RWPE2 (cell line): Measurements from ENCODE around the gene CBFA2T3.

Source experiments
- ATAC-seq: fragments of 200-7000 bp; cut with Tn5 transposase; 3 replicates; pipeline ENCODE4 v1.9.1; 2021; ENCODE audit warnings: low read depth
- DNase-seq: peaks from one replicate; pipeline ENCODE4 v3.0.0-alpha.2; 2020; ENCODE audit warnings: low spot score
- H3K27ac ChIP-seq: fragments of 450-650 bp; 2 replicates; pipeline ENCODE4 v1.5.1; 2017; ENCODE audit warnings: mild to moderate bottlenecking; ENCODE audit not compliant: poor library complexity, severe bottlenecking
- H3K27me3 ChIP-seq: fragments of 250-450 bp; sonication (Bioruptor Pico); 2 replicates; pipeline ENCODE4 v1.5.1; 2021; ENCODE audit warnings: mild to moderate bottlenecking, moderate library complexity; ENCODE audit not compliant: insufficient read depth, poor library complexity, severe bottlenecking
- H3K36me3 ChIP-seq: fragments of 250-450 bp; sonication (Bioruptor Pico); 2 replicates; pipeline ENCODE4 v1.5.1; 2020; ENCODE audit warnings: low read depth, mild to moderate bottlenecking, moderate library complexity
- H3K4me1 ChIP-seq: fragments of 250-450 bp; sonication (Bioruptor Pico); 2 replicates; pipeline ENCODE4 v1.5.1; 2021; ENCODE audit warnings: mild to moderate bottlenecking, moderate library complexity; ENCODE audit not compliant: insufficient read depth, poor library complexity, severe bottlenecking
- H3K4me3 ChIP-seq: fragments of 250-450 bp; sonication (Bioruptor Pico); 2 replicates; pipeline ENCODE4 v1.5.1; 2021; ENCODE audit warnings: mild to moderate bottlenecking, moderate library complexity; ENCODE audit not compliant: severe bottlenecking
- H3K9me3 ChIP-seq: fragments of 250-450 bp; sonication (Bioruptor Pico); 2 replicates; pipeline ENCODE4 v1.5.1; 2021; ENCODE audit warnings: mild to moderate bottlenecking, moderate library complexity; ENCODE audit not compliant: severe bottlenecking
- TF ChIP-seq, protein P1 (sequence below): fragments of 450-650 bp; IDR thresholded peaks from one replicate; pipeline ENCODE4 v1.5.1; 2017; ENCODE audit warnings: mild to moderate bottlenecking, moderate library complexity; ENCODE audit not compliant: poor library complexity, severe bottlenecking

CBFA2T3 gene

GRCh38 chr16:88913001-88913612 lies 63.9 kb downstream of the CBFA2T3 start:
- Histone ChIP-seq H3K27me3 (no peaks in the 10 kb centered on the region), H3K36me3 (no peaks in the 10 kb centered on the region), H3K4me3 (no peak overlapping the region), H3K27ac (no peak overlapping the region), H3K9me3 (no peaks in the 10 kb centered on the region), H3K4me1 (no peaks in the 10 kb centered on the region)
- TF ChIP-seq, protein P1, sequence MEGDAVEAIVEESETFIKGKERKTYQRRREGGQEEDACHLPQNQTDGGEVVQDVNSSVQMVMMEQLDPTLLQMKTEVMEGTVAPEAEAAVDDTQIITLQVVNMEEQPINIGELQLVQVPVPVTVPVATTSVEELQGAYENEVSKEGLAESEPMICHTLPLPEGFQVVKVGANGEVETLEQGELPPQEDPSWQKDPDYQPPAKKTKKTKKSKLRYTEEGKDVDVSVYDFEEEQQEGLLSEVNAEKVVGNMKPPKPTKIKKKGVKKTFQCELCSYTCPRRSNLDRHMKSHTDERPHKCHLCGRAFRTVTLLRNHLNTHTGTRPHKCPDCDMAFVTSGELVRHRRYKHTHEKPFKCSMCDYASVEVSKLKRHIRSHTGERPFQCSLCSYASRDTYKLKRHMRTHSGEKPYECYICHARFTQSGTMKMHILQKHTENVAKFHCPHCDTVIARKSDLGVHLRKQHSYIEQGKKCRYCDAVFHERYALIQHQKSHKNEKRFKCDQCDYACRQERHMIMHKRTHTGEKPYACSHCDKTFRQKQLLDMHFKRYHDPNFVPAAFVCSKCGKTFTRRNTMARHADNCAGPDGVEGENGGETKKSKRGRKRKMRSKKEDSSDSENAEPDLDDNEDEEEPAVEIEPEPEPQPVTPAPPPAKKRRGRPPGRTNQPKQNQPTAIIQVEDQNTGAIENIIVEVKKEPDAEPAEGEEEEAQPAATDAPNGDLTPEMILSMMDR: no peak
- ATAC-seq (no peak), DNase-seq (no peak)

DNA sequence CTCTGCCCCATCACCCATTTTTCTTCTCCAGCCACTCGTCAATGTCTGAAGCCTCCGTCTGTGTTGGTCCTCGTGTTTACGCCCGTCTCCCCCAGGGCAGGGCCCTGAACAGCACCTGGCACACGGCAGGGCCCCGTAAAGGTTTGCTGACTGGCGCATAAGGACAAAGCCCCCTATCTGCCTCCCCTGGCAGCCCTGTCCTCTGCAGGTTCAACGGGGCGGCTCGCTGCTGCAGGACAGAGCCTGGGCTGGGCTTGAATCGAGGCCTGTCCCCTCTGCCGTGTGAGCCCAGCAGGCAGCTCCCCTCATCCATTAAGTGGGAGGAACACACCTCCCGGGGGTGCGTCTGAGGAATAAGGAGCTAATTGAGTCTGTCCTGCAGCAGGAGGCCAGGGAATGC lies 64.5 kb downstream of the CBFA2T3 start:
- ATAC-seq (no peak), DNase-seq (no peak)
- Histone ChIP-seq H3K9me3 (no peaks in the 10 kb centered on the region), H3K4me1 (peaks cover 5% of the 10 kb centered on the region), H3K27me3 (no peaks in the 10 kb centered on the region), H3K27ac (no peak overlapping the region), H3K36me3 (no peaks in the 10 kb centered on the region), H3K4me3 (no peak overlapping the region)
- TF ChIP-seq, protein P1: no peak

DNA sequence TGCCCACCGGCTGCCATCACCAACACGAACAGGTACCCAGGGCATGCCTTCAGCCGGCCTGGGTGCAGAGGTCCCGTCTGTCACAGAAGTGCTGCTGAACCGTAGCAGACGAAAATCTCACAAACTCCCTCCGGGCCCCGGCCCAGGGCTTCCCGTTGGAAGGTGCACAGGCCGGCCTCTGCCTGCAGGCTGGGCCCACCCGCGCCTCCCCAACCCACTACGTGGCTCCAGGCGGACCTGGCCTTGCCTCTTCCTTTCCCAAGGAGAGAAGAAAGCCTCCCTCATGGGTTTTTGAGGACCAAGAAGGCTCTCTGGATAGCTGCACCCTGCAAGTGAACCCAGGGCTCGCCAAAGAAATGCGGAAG lies 65.1 kb downstream of the CBFA2T3 start:
- ATAC-seq: no peak
- H3K4me3 ChIP-seq: no peak overlapping the region
- H3K27me3 ChIP-seq: no peaks in the 10 kb centered on the region
- H3K4me1 ChIP-seq: peaks cover 7% of the 10 kb centered on the region
- no peaks in the 10 kb centered on the region for H3K9me3 ChIP-seq
- DNase-seq: no peak
- no peaks in the 10 kb centered on the region for H3K36me3 ChIP-seq
- no peak overlapping the region for H3K27ac ChIP-seq
- TF ChIP-seq, protein P1: no peak

DNA sequence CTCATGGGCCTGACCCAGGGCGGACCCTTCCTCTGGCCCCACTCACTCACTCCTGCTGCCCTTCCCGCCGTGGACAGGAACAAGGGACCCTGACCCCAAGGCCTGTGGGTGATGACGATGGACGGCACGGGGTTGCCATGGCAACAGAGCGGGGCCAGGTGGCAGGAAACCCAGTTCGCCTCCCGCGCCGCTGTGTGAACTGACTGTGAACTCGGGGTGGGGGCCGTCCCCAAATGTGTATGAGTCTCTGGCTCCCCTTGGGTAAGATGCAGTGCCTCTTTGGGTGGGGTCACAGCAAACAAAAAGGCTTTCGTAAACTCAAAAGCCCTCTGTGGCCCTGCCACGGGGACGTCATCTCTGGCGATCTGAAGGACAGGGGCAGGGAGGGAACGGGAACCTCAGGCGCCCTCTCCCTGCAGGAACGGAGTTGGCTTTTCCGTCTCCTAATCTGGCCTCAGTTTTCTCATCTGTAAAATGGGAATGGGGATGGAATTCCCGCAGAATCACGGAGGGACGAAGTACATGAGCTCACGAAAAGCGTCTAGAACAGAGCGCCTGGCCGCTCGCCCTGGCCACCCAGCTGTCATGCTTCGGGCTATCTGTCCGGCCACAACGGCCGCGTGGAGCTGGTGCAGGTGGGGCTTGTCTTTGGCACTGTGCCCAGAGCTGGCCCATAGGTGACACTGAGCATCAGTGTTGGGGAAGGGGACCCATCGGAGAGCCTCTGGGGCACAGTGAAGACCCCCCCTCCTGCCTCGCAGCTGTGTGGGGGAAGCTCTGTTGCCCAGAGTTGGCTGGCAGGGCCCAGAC lies 65.7 kb downstream of the CBFA2T3 start:
- no peak for ATAC-seq
- H3K27ac ChIP-seq: no peak overlapping the region
- TF ChIP-seq, protein P1: no peak
- no peak overlapping the region for H3K4me3 ChIP-seq
- no peaks in the 10 kb centered on the region for H3K9me3 ChIP-seq
- no peaks in the 10 kb centered on the region for H3K27me3 ChIP-seq
- peaks cover 7% of the 10 kb centered on the region for H3K4me1 ChIP-seq
- DNase-seq: no peak
- no peaks in the 10 kb centered on the region for H3K36me3 ChIP-seq
